Cardiac fibroblast (primary cell): Measurements from ENCODE around the gene PSMG1.

Experiments
- DNase-seq, 2 donors: peaks; one replicate each; pipeline versions ENCODE4 v3.0.0 to v3.0.0-alpha.2; 2010; ENCODE audit warnings: low read depth in 2 of 2
- H3K4me3 ChIP-seq, 2 donors: replicated peaks in 1 of 2; 1 replicate in 1 of 2; 2 replicates in 1 of 2; pipeline ENCODE4 v1.5.1; 2011; ENCODE audit warnings: low read depth in 2 of 2, low read length in 2 of 2, mild to moderate bottlenecking in 2 of 2, moderate library complexity in 1 of 2
- CTCF ChIP-seq: IDR thresholded peaks from one replicate; pipeline ENCODE4 v1.5.1; 2011; ENCODE audit warnings: low read depth, mild to moderate bottlenecking, low read length, inconsistent platforms

The PSMG1 gene

DNA sequence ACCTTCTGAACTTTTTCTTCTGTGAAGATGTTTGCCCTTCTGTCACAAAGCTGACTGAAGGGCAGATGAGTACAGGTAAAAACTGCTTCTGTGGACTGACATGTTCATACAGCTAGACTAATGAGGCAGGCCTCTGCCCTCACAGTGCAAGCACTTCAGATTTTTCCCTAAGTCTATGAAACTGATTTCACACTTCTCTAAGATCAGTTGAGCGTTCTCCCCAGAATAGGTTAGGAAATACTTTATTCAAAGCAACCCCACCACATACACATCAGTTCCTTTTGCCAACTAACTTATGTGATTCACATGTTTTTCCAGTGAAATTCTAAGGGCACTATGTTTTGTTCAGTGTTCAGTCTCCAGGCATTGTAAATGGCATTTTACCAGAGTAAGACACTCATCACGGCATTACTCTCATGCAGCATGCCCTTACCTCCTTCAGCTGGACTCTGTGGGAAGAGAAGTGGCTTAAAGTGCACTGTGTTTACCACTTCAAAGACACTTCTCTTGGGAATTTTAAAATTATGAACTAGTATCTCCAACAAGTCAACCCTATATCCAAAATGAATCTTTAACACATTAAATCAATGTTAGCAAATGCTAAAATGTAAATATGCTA, 5.4 kb upstream of the PSMG1 start:
- no peak for TF ChIP-seq CTCF
- H3K4me3 ChIP-seq, result no peak overlapping the region
- no peak for DNase-seq

DNA sequence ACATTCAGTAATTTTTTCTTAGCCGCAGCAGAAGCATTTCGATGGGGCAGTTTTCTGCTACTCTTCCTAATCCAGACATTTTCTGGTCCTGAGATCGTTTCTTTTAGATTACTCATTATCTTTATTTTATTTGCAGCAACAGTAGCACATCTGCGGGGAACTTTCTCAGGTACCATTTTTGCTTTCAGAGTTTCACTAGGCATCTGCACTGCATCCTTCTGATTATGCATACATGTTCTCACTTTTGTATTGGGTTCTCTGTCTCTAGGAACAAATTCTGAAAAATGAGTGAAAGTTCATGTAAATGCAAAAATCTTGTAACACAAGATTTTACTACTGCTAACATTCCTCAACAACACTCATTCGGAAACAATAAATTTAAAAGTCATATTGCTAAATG, 3.9 kb upstream of the PSMG1 start:
- no peak overlapping the region for H3K4me3 ChIP-seq
- DNase-seq, result no peak
- TF ChIP-seq CTCF, result no peak

DNA sequence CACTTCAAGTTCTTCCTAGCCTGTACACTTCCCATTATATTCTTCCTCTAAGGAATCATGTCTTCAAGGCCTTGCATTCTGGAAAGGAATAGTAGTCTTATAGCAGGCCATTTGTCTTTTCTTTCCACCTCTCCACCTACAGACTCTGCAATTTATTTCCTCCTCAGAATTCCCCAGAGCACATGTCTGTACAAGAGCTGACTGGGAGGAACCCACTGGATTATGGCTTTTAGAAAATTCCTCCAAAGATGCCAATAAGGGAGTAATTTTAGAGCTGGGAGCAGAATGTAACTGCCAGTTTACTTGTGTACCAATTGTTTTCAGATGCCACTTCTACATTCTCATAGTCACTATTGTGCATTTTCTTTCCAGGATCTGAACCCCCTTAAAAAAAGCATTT, 3.4 kb upstream of the PSMG1 start:
- no peak overlapping the region for H3K4me3 ChIP-seq
- TF ChIP-seq CTCF, result no peak
- peak in 1 of 2 donors; percentile 10 for DNase-seq

GRCh38 chr21:39185157-39185556, 1.9 kb upstream of the PSMG1 start:
- no peak for DNase-seq
- no peak for TF ChIP-seq CTCF
- H3K4me3 ChIP-seq, result no peak overlapping the region

- peak overlapping the region; percentile 76 to 90 for H3K4me3 ChIP-seq
- DNase-seq, result peak in 1 of 2 donors; percentile 22
- TF ChIP-seq CTCF, result no peak
These were observed 1.1 kb upstream of the PSMG1 start for GRCh38 chr21:39184050-39184980.

DNA sequence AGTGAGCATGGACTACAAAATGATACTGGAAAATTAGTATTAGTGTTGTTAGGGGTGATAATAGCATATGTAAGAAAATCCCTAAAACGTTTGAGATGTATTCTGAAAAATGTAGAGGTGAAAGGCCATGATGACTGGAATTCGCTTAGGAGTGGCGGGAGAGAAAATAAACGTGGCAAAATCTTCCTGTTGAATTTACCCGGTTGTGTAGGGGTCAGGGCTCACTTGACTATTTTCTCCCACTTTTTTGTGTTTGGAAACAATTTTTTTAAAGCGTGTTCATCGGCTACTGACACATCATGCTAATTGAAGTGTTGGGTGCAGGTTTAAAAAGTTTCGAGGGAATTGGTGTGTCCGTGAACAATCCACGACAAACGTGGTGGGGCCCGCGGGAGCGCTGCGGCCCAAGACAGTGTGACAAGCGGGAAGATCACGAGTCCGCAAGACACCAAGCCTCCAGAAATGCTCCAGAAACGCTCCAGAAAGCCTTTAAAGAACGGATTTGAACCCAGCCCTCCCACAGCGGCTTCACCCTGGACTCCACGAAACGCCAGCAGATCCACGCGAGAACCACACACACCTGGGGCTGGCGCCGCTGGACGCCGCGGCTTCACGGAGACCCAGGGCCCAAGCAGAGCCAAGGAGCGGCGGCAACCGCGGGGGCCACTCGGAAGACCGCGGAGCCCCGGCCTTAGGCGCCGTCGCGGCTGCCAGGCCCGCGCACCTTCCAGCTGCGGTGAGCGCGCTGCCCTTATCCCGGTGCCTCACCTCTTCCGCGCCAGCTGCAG, 573 bp downstream of the PSMG1 start:
- H3K4me3 ChIP-seq, result peak overlapping the region; percentile 76 to 90
- DNase-seq, result peak; percentile 23 to 37

More for the DNA sequence above, 573 bp downstream of the PSMG1 start:
- no peak for TF ChIP-seq CTCF
